HepG2 (cell line): ENCODE measurements around the gene F8. TPM values are rescaled to one million over a fixed set of nuclear protein-coding genes. Genes with fewer than 3 reads are reported as not detected.
A peak's percentile ranks its signal among the peaks of the same experiment; 100 is the strongest.

Experiments used
- ATF7-NPFF ChIP-seq: sonication (generic); formaldehyde crosslinking; IDR thresholded peaks from 2 replicates; pipeline ENCODE4 v1.8.1; 2023; ENCODE audit warnings: mild to moderate bottlenecking, low read depth, missing genetic modification reagents, moderate library complexity
- CSRNP1 ChIP-seq: sonication (generic); formaldehyde crosslinking; IDR thresholded peaks from 2 replicates; pipeline ENCODE4 v1.8.1; 2023; ENCODE audit warnings: mild to moderate bottlenecking, missing genetic modification reagents
- EED ChIP-seq: sonication (generic); formaldehyde crosslinking; IDR thresholded peaks from 2 replicates; pipeline ENCODE4 v1.5.0; 2020; ENCODE audit warnings: mild to moderate bottlenecking, missing genetic modification reagents
- FLYWCH1 ChIP-seq: sonication (generic); formaldehyde crosslinking; IDR thresholded peaks from 2 replicates; pipeline ENCODE4 v1.8.1; 2023; ENCODE audit warnings: mild to moderate bottlenecking, missing genetic modification reagents
- FOXJ3 ChIP-seq: sonication (generic); formaldehyde crosslinking; IDR thresholded peaks from 2 replicates; pipeline ENCODE4 v1.4.0; 2020; ENCODE audit warnings: missing genetic modification reagents, mild to moderate bottlenecking, borderline replicate concordance
- GABPB1 ChIP-seq: IDR thresholded peaks from 2 replicates; pipeline ENCODE4 v1.6.1; 2016; ENCODE audit warnings: mild to moderate bottlenecking, missing genetic modification reagents, moderate library complexity, missing compliant biosample characterization
- GTF3A ChIP-seq: sonication (generic); formaldehyde crosslinking; conservative IDR thresholded peaks from 2 replicates; pipeline ENCODE4 v1.4.0; 2020; ENCODE audit warnings: mild to moderate bottlenecking, missing genetic modification reagents
- HNRNPL ChIP-seq: fragments of 200-400 bp; formaldehyde crosslinking; IDR thresholded peaks from 2 replicates; pipeline ENCODE4 v1.6.1; 2017; ENCODE audit warnings: mild to moderate bottlenecking, low read depth, low read length
- HOMEZ ChIP-seq: IDR thresholded peaks from 2 replicates; pipeline ENCODE4 v1.6.1; 2016; ENCODE audit warnings: low read depth
- IRX3 ChIP-seq: sonication (generic); formaldehyde crosslinking; IDR thresholded peaks from 2 replicates; pipeline ENCODE4 v1.8.1; 2023; ENCODE audit warnings: mild to moderate bottlenecking, low read depth, missing genetic modification reagents, borderline replicate concordance
- MAFK ChIP-seq, 2 experiments: IDR thresholded peaks in 1 of 2; conservative IDR thresholded peaks in 1 of 2; 2 replicates each; pipeline ENCODE4 v1.6.1; 2011; ENCODE audit warnings: improper control_type of control experiment in 2 of 2, low read length in 2 of 2
- MLXIP ChIP-seq: sonication (generic); formaldehyde crosslinking; IDR thresholded peaks from 2 replicates; pipeline ENCODE4 v1.9.0; 2021; ENCODE audit warnings: missing genetic modification reagents, borderline replicate concordance
- NFKBIZ ChIP-seq: IDR thresholded peaks from 2 replicates; pipeline ENCODE4 v1.6.1; 2018; ENCODE audit warnings: missing genetic modification reagents, missing compliant biosample characterization
- POGK ChIP-seq: sonication (generic); formaldehyde crosslinking; conservative IDR thresholded peaks from 2 replicates; pipeline ENCODE4 v1.8.0; 2022; ENCODE audit warnings: mild to moderate bottlenecking, moderate library complexity, missing genetic modification reagents
- REXO4 ChIP-seq: sonication (generic); formaldehyde crosslinking; IDR thresholded peaks from 2 replicates; pipeline ENCODE4 v1.8.0; 2022; ENCODE audit warnings: missing genetic modification reagents, mild to moderate bottlenecking, borderline replicate concordance
- SMAD9 ChIP-seq: sonication (generic); formaldehyde crosslinking; IDR thresholded peaks from 2 replicates; pipeline ENCODE4 v1.5.1; 2020; ENCODE audit warnings: mild to moderate bottlenecking, missing genetic modification reagents
- SP2 ChIP-seq: sonication (generic); formaldehyde crosslinking; IDR thresholded peaks from 2 replicates; pipeline ENCODE4 v1.5.1; 2020; ENCODE audit warnings: mild to moderate bottlenecking, missing genetic modification reagents
- SRSF4 ChIP-seq: fragments of 200-400 bp; formaldehyde crosslinking; IDR thresholded peaks from one replicate; pipeline ENCODE4 v1.6.1; 2018; ENCODE audit warnings: mild to moderate bottlenecking, low read depth, low read length, moderate library complexity; ENCODE audit not compliant: poor library complexity, severe bottlenecking
- YEATS2 ChIP-seq: sonication (generic); formaldehyde crosslinking; IDR thresholded peaks from 2 replicates; pipeline ENCODE4 v1.4.0; 2020; ENCODE audit warnings: missing genetic modification reagents, borderline replicate concordance
- ZNF232 ChIP-seq: sonication (generic); formaldehyde crosslinking; IDR thresholded peaks from 2 replicates; pipeline ENCODE4 v1.4.0; 2020; ENCODE audit warnings: missing genetic modification reagents, borderline replicate concordance
- ZNF530 ChIP-seq: sonication (generic); formaldehyde crosslinking; IDR thresholded peaks from 2 replicates; pipeline ENCODE4 v1.5.0; 2020; ENCODE audit warnings: low read depth, mild to moderate bottlenecking, missing genetic modification reagents
- ZNF713 ChIP-seq: sonication (generic); formaldehyde crosslinking; IDR thresholded peaks from 2 replicates; pipeline ENCODE4 v1.4.0; 2020; ENCODE audit warnings: mild to moderate bottlenecking, missing genetic modification reagents
- polyA plus RNA-seq, 8 experiments: library from polyadenylated mRNA; depleted of rRNA in 3 of 8; stranded (reverse) in 7 of 8; unstranded in 1 of 8; fragments of >200 nt; fragmentation: Illumina TruSeq in 4 of 8; extraction: Trizol in 4 of 8; gene quantifications; 2 replicates each; pipeline versions ENCODE4 v1.2.1 to v1.2.3, GENCODE V29; 2011 to 2016; ENCODE audit warnings: low read depth in 4 of 8, missing spikeins in 1 of 8, mixed read lengths in 1 of 8; ENCODE audit not compliant: insufficient read depth in 1 of 8
- total RNA-seq, 5 experiments: library from RNA; depleted of rRNA; stranded (reverse); fragments of >200 nt; fragmentation: Illumina TruSeq; extraction: Trizol; gene quantifications; 2 replicates each; pipeline ENCODE4 v1.2.3, GENCODE V29; 2016; ENCODE audit warnings: low read depth in 1 of 5

Gene F8
- total and polyA plus RNA-seq, 2 of the 13 experiments (the other 11 are each of a cell fraction or from before 2014, with no cell fraction given): 0.29 to 0.61 TPM

GRCh38 chrX:155070975-155071693, 48.6 kb upstream of the F8 start, which contains the start of the genes BRCC3, CMC4 and MTCP1 (continued):
- TF ChIP-seq MLXIP (CRISPR knock-in tag) (no peak), REXO4 (CRISPR knock-in tag) (no peak), FOXJ3 (CRISPR knock-in tag) (no peak), HNRNPL (no peak), YEATS2 (no peak), GTF3A (CRISPR knock-in tag) (no peak), ATF7-NPFF (CRISPR knock-in tag) (peak; percentile 33; the same call in 1 of the 2 replicates), NFKBIZ (CRISPR knock-in tag) (no peak), ZNF713 (CRISPR knock-in tag) (no peak), GABPB1 (CRISPR knock-in tag) (peak; percentile 69; the same call in 1 of the 2 replicates), ZNF530 (no peak), MAFK (conservative IDR thresholded peaks at IDR 0.05 in 1 of 2, IDR thresholded peaks at IDR 0.05 in 1 of 2; ENCODE audit: low read length in 2 of 2) (no peak), SMAD9 (CRISPR knock-in tag) (no peak), HOMEZ (no peak), SP2 (CRISPR knock-in tag) (no peak), EED (CRISPR knock-in tag) (no peak), CSRNP1 (CRISPR knock-in tag) (no peak), IRX3 (CRISPR knock-in tag) (no peak), SRSF4 (no peak), POGK (CRISPR knock-in tag) (0 out of 2 replicates have a peak, but pooled peaks have one; percentile 38), ZNF232 (CRISPR knock-in tag) (no peak), FLYWCH1 (CRISPR knock-in tag) (no peak)
